Thyroid gland (tissue), 4 donors: ENCODE measurements around the gene NTN3.

Experiments
- POLR2A ChIP-seq, 2 donors: fragments of 450-650 bp; IDR thresholded peaks; one replicate each; pipeline ENCODE4 v1.6.1; 2017; ENCODE audit warnings: antibody characterized with exemption in 2 of 2, mild to moderate bottlenecking in 2 of 2, moderate library complexity in 1 of 2
- TF ChIP-seq, protein P1 (sequence below), 6 experiments: fragments of 200-600 bp in 3 of 6; fragments of 450-650 bp in 3 of 6; sonication (generic) in 3 of 6; IDR thresholded peaks; one replicate each; pipeline ENCODE4 v1.5.1; 2016 to 2019; ENCODE audit warnings: antibody characterized with exemption in 6 of 6, mild to moderate bottlenecking in 2 of 6, inconsistent platforms in 1 of 6, moderate library complexity in 1 of 6

DNA sequence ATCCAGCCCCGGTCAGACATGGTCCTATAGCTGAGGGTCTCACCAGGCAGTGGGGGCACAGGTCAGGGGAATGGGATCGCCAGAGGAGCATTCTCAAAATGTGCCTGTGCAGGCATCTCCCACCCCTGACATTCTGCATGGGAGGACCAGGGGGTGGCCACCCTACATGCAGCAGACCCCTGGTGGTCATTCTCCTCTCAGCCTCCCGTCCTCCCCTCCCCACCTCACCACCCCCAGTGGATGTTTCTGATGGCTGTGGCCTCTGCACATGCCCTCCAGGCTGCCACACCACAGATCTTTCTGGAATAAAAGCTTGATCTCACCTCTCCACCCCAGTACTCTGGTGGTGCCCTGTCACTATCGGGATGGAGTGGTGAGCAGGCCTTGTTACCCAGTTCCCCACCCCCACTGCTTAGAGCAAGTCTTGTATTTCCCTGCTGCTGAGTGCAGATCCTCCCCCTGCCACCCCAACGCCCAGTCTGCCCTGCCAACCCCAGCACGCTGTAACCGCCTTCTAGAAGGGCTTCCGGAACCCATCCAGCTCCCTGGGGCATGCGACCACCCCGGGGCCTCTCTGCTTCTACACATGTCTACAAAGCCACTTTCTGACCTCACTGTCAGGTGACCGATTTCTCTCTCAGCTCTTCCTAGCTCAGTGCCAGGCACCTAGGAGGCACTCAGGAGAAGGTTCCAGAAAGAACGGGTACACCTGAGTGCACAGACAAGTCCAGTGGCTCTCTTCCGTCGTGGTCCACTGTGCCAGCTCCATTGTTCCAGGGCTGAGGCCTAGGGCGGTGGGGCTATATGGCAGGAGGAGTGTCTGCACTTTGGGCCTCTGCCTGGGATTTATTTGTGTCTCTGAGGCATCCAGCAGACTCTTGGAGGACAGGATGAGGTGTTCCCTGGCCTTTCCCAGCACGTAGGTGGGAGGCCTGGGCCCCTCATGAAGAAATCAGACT lies 13.1 kb downstream of the NTN3 start:
- TF ChIP-seq, protein P1, sequence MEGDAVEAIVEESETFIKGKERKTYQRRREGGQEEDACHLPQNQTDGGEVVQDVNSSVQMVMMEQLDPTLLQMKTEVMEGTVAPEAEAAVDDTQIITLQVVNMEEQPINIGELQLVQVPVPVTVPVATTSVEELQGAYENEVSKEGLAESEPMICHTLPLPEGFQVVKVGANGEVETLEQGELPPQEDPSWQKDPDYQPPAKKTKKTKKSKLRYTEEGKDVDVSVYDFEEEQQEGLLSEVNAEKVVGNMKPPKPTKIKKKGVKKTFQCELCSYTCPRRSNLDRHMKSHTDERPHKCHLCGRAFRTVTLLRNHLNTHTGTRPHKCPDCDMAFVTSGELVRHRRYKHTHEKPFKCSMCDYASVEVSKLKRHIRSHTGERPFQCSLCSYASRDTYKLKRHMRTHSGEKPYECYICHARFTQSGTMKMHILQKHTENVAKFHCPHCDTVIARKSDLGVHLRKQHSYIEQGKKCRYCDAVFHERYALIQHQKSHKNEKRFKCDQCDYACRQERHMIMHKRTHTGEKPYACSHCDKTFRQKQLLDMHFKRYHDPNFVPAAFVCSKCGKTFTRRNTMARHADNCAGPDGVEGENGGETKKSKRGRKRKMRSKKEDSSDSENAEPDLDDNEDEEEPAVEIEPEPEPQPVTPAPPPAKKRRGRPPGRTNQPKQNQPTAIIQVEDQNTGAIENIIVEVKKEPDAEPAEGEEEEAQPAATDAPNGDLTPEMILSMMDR (IDR thresholded peaks at IDR 0.05) = no peak
- no peak for TF ChIP-seq POLR2A (IDR thresholded peaks at IDR 0.05)
